H1 (cell line): ENCODE results near the gene FKRP. TPM values are rescaled to one million over a fixed set of nuclear protein-coding genes. Genes with fewer than 3 reads are reported as not detected.

Experiments
- CTCF ChIA-PET: fragments of 300-600 bp; sonication (Branson Sonifier 250); formaldehyde crosslinking; loops from one replicate; lab custom pipeline; 2021; ENCODE audit not compliant: partially characterized antibody; lab: Charles Lee
- POLR2A ChIA-PET: fragments of 300-600 bp; sonication (Branson Sonifier 250); formaldehyde crosslinking; loops from one replicate; lab custom pipeline; 2021; ENCODE audit warnings: inconsistent platforms; ENCODE audit not compliant: partially characterized antibody; lab: Charles Lee
- DNase-seq, 2 experiments: peaks; one replicate each; pipeline versions ENCODE4 v3.0.0 to v3.0.0-alpha.2; 2010 to 2022; ENCODE audit warnings: low spot score in 2 of 2, low read depth in 1 of 2, mixed read lengths in 1 of 2
- FAIRE-seq: peaks from 2 replicates; lab custom pipeline; 2011; peaks lifted over from hg19 to GRCh38; lab: Jason Lieb, UNC
- H2AFZ ChIP-seq: 2 replicates; pipeline ENCODE4 v1.8.1; 2012; ENCODE audit warnings: low read length, inconsistent platforms
- H2AK5ac ChIP-seq: 2 replicates; pipeline ENCODE4 v1.6.1; 2013; ENCODE audit warnings: low read depth, low read length
- H2BK120ac ChIP-seq: replicated peaks from 2 replicates; pipeline ENCODE3; 2013; ENCODE audit warnings: low read depth, low read length, inconsistent platforms
- H2BK12ac ChIP-seq: 2 replicates; pipeline ENCODE4 v1.6.1; 2013; ENCODE audit warnings: low read depth, low read length
- H2BK15ac ChIP-seq: 2 replicates; pipeline ENCODE4 v1.6.1; 2013; ENCODE audit warnings: low read length
- H2BK20ac ChIP-seq: 2 replicates; pipeline ENCODE4 v1.6.1; 2013; ENCODE audit warnings: low read length
- H2BK5ac ChIP-seq: 2 replicates; pipeline ENCODE4 v1.6.1; 2013; ENCODE audit warnings: low read depth, low read length
- H3K14ac ChIP-seq: 2 replicates; pipeline ENCODE4 v1.6.1; 2013; ENCODE audit warnings: inconsistent platforms; ENCODE audit not compliant: insufficient read length
- H3K18ac ChIP-seq: 2 replicates; pipeline ENCODE4 v1.6.1; 2013; ENCODE audit warnings: low read length; ENCODE audit errors: extremely low read depth
- H3K23ac ChIP-seq: 2 replicates; pipeline ENCODE4 v1.6.1; 2013; ENCODE audit warnings: inconsistent platforms; ENCODE audit not compliant: insufficient read length
- H3K23me2 ChIP-seq: 2 replicates; pipeline ENCODE4 v1.6.1; 2013; ENCODE audit warnings: low read depth, low read length
- H3K27ac ChIP-seq: 2 replicates; pipeline ENCODE4 v1.6.1; 2011; ENCODE audit warnings: low read depth, low read length, inconsistent platforms
- H3K27me3 ChIP-seq, 4 experiments: replicated peaks in 1 of 4; 1 replicate in 1 of 4; 2 replicates in 3 of 4; pipeline versions ENCODE4 v1.6.1 to v1.8.1; 2011 to 2013; ENCODE audit warnings: low read length in 3 of 4, mild to moderate bottlenecking in 3 of 4, inconsistent platforms in 2 of 4, mixed read lengths in 2 of 4, moderate library complexity in 1 of 4; ENCODE audit not compliant: control insufficient read depth in 3 of 4, insufficient read depth in 3 of 4; ENCODE audit errors: extremely low read depth in 1 of 4
- H3K36me3 ChIP-seq, 4 experiments: 2 replicates each; pipeline versions ENCODE4 v1.6.1 to v1.8.1; 2011 to 2013; ENCODE audit warnings: mild to moderate bottlenecking in 4 of 4, low read length in 3 of 4, moderate library complexity in 2 of 4, control low read depth in 1 of 4, inconsistent platforms in 1 of 4; ENCODE audit not compliant: insufficient read depth in 4 of 4, control insufficient read depth in 2 of 4
- H3K4ac ChIP-seq: replicated peaks from 2 replicates; pipeline ENCODE3; 2013; ENCODE audit warnings: low read length, low read depth, mixed read lengths, inconsistent platforms; ENCODE audit not compliant: insufficient read length
- H3K4me1 ChIP-seq, 4 experiments: replicated peaks in 1 of 4; 1 replicate in 1 of 4; 2 replicates in 3 of 4; pipeline versions ENCODE4 v1.6.1 to v1.8.1; 2011 to 2013; ENCODE audit warnings: low read length in 3 of 4, inconsistent platforms in 2 of 4, mixed read lengths in 1 of 4; ENCODE audit not compliant: insufficient read depth in 4 of 4, control insufficient read depth in 3 of 4
- H3K4me2 ChIP-seq, 2 experiments: 2 replicates each; pipeline versions ENCODE4 v1.6.1 to v1.8.1; 2011 to 2013; ENCODE audit warnings: low read depth in 2 of 2, low read length in 2 of 2, control low read depth in 1 of 2, inconsistent platforms in 1 of 2, mild to moderate bottlenecking in 1 of 2; ENCODE audit not compliant: insufficient read depth in 1 of 2
- H3K4me3 ChIP-seq, 4 experiments: fragments of 200-600, 300-600 bp in 1 of 4; sonication (generic), shearing (Covaris generic), sonication (Bioruptor Twin) in 1 of 4; 2 replicates each; pipeline versions ENCODE4 v1.5.1 to v1.8.1; 2011 to 2016; ENCODE audit warnings: low read length in 4 of 4, low read depth in 3 of 4, control low read depth in 2 of 4, inconsistent platforms in 2 of 4, mild to moderate bottlenecking in 2 of 4, mixed read lengths in 1 of 4, moderate library complexity in 1 of 4; ENCODE audit not compliant: insufficient read depth in 2 of 4; ENCODE audit errors: extremely low read depth in 1 of 4
- H3K56ac ChIP-seq: replicated peaks from 2 replicates; pipeline ENCODE3; 2013; ENCODE audit warnings: low read depth, mild to moderate bottlenecking, mixed read lengths, low read length, inconsistent platforms; ENCODE audit not compliant: insufficient read length
- H3K79me1 ChIP-seq: 2 replicates; pipeline ENCODE4 v1.6.1; 2013; ENCODE audit warnings: low read depth, low read length, control low read depth
- H3K79me2 ChIP-seq, 2 experiments: 2 replicates each; pipeline versions ENCODE4 v1.6.1 to v1.8.1; 2012 to 2013; ENCODE audit warnings: low read length in 2 of 2, mild to moderate bottlenecking in 2 of 2, inconsistent platforms in 1 of 2; ENCODE audit not compliant: insufficient read depth in 2 of 2, control insufficient read depth in 1 of 2
- H3K9ac ChIP-seq, 4 experiments: replicated peaks in 1 of 4; 1 replicate in 1 of 4; 2 replicates in 3 of 4; pipeline versions ENCODE4 v1.6.1 to v1.8.1; 2011 to 2013; ENCODE audit warnings: low read depth in 3 of 4, low read length in 3 of 4, control low read depth in 2 of 4, mild to moderate bottlenecking in 2 of 4, moderate library complexity in 2 of 4, inconsistent platforms in 1 of 4; ENCODE audit errors: extremely low read depth in 1 of 4
- H3K9me3 ChIP-seq, 2 experiments: 2 replicates each; pipeline versions ENCODE4 v1.6.1 to v1.8.1; 2012 to 2013; ENCODE audit warnings: mild to moderate bottlenecking in 2 of 2, moderate library complexity in 2 of 2, control low read depth in 1 of 2, inconsistent platforms in 1 of 2, low read depth in 1 of 2, low read length in 1 of 2, mixed read lengths in 1 of 2; ENCODE audit not compliant: insufficient read depth in 2 of 2
- H4K20me1 ChIP-seq, 2 experiments: replicated peaks in 1 of 2; 2 replicates each; pipeline versions ENCODE3 to v1.8.1; 2011 to 2013; ENCODE audit warnings: inconsistent platforms in 2 of 2, low read length in 2 of 2, mild to moderate bottlenecking in 1 of 2; ENCODE audit not compliant: insufficient read depth in 2 of 2, control insufficient read depth in 1 of 2
- H4K5ac ChIP-seq: 2 replicates; pipeline ENCODE4 v1.6.1; 2013; ENCODE audit warnings: low read length, low read depth, mixed read lengths, inconsistent platforms; ENCODE audit not compliant: insufficient read length
- H4K8ac ChIP-seq: 2 replicates; pipeline ENCODE4 v1.8.0; 2013; ENCODE audit warnings: mild to moderate bottlenecking, moderate library complexity, low read length, inconsistent platforms; ENCODE audit not compliant: insufficient read depth; ENCODE audit errors: extremely low read depth
- H4K91ac ChIP-seq: replicated peaks from 2 replicates; pipeline ENCODE3; 2013; ENCODE audit warnings: low read length, mixed read lengths, inconsistent platforms; ENCODE audit not compliant: insufficient read length
- BCL11A ChIP-seq, 2 experiments: IDR thresholded peaks; one replicate each; pipeline ENCODE4 v1.6.1; 2011; ENCODE audit warnings: low read depth in 2 of 2, low read length in 2 of 2, mild to moderate bottlenecking in 2 of 2
- CBX8 ChIP-seq: fragments of 300-800, 300-1000 bp; sonication (generic); IDR thresholded peaks from 2 replicates; pipeline ENCODE4 v1.7.1; 2016; ENCODE audit warnings: low read depth, low read length, borderline replicate concordance
- MAX ChIP-seq: IDR thresholded peaks from 2 replicates; pipeline ENCODE4 v1.6.1; 2012; ENCODE audit warnings: inconsistent platforms
- NANOG ChIP-seq: IDR thresholded peaks from 2 replicates; pipeline ENCODE4 v1.6.1; 2011; ENCODE audit warnings: low read length, low read depth, mild to moderate bottlenecking, inconsistent platforms; ENCODE audit not compliant: insufficient read depth, poor library complexity, severe bottlenecking
- POLR2AphosphoS5 ChIP-seq: IDR thresholded peaks from 2 replicates; pipeline ENCODE4 v1.6.1; 2011; ENCODE audit warnings: low read depth, low read length
- RAD21 ChIP-seq, 2 experiments: IDR thresholded peaks in 1 of 2; conservative IDR thresholded peaks in 1 of 2; 2 replicates each; pipeline ENCODE4 v1.6.1; 2011; ENCODE audit warnings: low read depth in 2 of 2, low read length in 2 of 2, improper control_type of control experiment in 1 of 2, inconsistent platforms in 1 of 2, mild to moderate bottlenecking in 1 of 2, moderate library complexity in 1 of 2
- SP2 ChIP-seq: IDR thresholded peaks from 2 replicates; pipeline ENCODE4 v1.6.1; 2012; ENCODE audit warnings: mild to moderate bottlenecking, low read length, inconsistent platforms
- SRF ChIP-seq: IDR thresholded peaks from 2 replicates; pipeline ENCODE4 v1.6.1; 2011; ENCODE audit warnings: mild to moderate bottlenecking, low read depth, low read length, moderate library complexity
- WGBS, 2 experiments: shearing (Covaris generic) in 1 of 2; methylation state at CpG; one replicate each; pipeline versions ENCODE4 v1.1.6 to v1.1.7; 2013 to 2015; ENCODE audit warnings: low lambda C conversion rate in 2 of 2, mixed read lengths in 2 of 2, inconsistent platforms in 1 of 2, low coverage in 1 of 2, missing lambda C conversion rate in 1 of 2; ENCODE audit not compliant: insufficient replicate concordance in 2 of 2, insufficient coverage in 1 of 2, insufficient read length in 1 of 2; ENCODE audit errors: extremely low coverage in 1 of 2, missing lambda C conversion rate in 1 of 2; 5-methylcytosine and 5-hydroxymethylcytosine counted together
- polyA plus RNA-seq, 7 experiments: library from polyadenylated mRNA; depleted of rRNA in 3 of 7; stranded (reverse) in 5 of 7; unstranded in 2 of 7; fragments of >200 nt in 5 of 7; fragments of 200-250 nt in 2 of 7; gene quantifications; 1 replicate in 5 of 7; 2 replicates in 1 of 7; 4 replicates in 1 of 7; pipeline versions ENCODE4 v1.2.1 to v1.2.3, GENCODE V29; 2011 to 2013; ENCODE audit warnings: missing spikeins in 2 of 7, mixed read lengths in 2 of 7
- total RNA-seq: library from RNA; stranded (reverse); fragmentation: NEBNext Ultra II Directional; extraction: Animal tissue kit (Norgen Biotek cat#: 25700); gene quantifications from 2 replicates; pipeline ENCODE4 v1.2.1, GENCODE V29; 2021

Gene FKRP
- total and polyA plus RNA-seq, 2 of the 8 experiments (the other 6 are each of a cell fraction or from before 2014, with no cell fraction given): 17.1 to 24.4 TPM

- Histone ChIP-seq H2BK15ac (no peak overlapping the region), H3K27me3 (no peaks in the 10 kb centered on the region), H2AK5ac (no peak overlapping the region), H3K4me2 (no peak overlapping the region), H4K5ac (no peak overlapping the region), H3K23me2 (no peaks in the 10 kb centered on the region), H2AFZ (no peak overlapping the region), H3K18ac (no peak overlapping the region), H2BK20ac (no peak overlapping the region), H3K14ac (no peak overlapping the region), H2BK5ac (no peak overlapping the region), H3K79me1 (no peaks in the 10 kb centered on the region), H3K36me3 (peaks cover 0 to 4% (median 0%) of the 10 kb centered on the region in 4 experiments; a peak in 1 of 8 replicates), H3K27ac (no peak overlapping the region), H3K4me3 (no peak overlapping the region), H3K9ac (no peak overlapping the region), H3K4me1 (peaks cover 0 to 5% (median 0%) of the 10 kb centered on the region in 4 experiments; a peak in 4 of 7 replicates), H3K79me2 (no peaks in the 10 kb centered on the region), H2BK12ac (no peak overlapping the region), H3K56ac (no peak overlapping the region), H3K23ac (no peak overlapping the region), H4K8ac (no peak overlapping the region), H4K91ac (no peak overlapping the region), H3K4ac (no peak overlapping the region), H3K9me3 (no peaks in the 10 kb centered on the region), H4K20me1 (peaks cover 2 to 6% of the 10 kb centered on the region in 2 experiments), H2BK120ac (no peak overlapping the region)
- DNase-seq (no peak), FAIRE-seq (no peak)
- TF ChIP-seq POLR2AphosphoS5 (no peak), NANOG (no peak), SRF (no peak), CBX8 (no peak), RAD21 (IDR thresholded peaks at IDR 0.05 in 1 of 2, conservative IDR thresholded peaks at IDR 0.05 in 1 of 2; ENCODE audit: low read depth in 2 of 2, low read length in 2 of 2) (no peak), MAX (no peak), BCL11A (IDR thresholded peaks at IDR 0.05; ENCODE audit: low read depth in 2 of 2, low read length in 2 of 2) (no peak), SP2 (no peak)
- WGBS, 2 experiments: 90% methylated on average over 6 of the region's 6 CpGs; no CpG with 5 or more reads in 1 of the 2 experiments
- ChIA-PET CTCF (interaction anchor here (0.7 to 12.0 kb wide), 3 partner anchors 7 to 1537 kb away, joined by 3 to 176 read pairs (median 5); no protein-coding TSS in a partner anchor), POLR2A (interaction anchor here (0.9 to 4.0 kb wide), 2 partner anchors 10 to 78 kb away, joined by 3 to 14 read pairs; no protein-coding TSS in a partner anchor)
These were observed 16.5 kb downstream of the FKRP start for GRCh38 chr19:46762245-46762890.
